Osteocyte (in vitro differentiated cells): ENCODE data around the gene ARAP1. TPM values are rescaled to one million over a fixed set of nuclear protein-coding genes. Genes with fewer than 3 reads are reported as not detected.

Experiments
- DNase-seq: peaks from one replicate; pipeline ENCODE4 v3.0.0; 2021; ENCODE audit warnings: mixed read lengths; ENCODE audit not compliant: unreplicated experiment; ENCODE audit errors: extremely low spot score
- H3K27ac Mint-ChIP-seq: one replicate; pipeline ENCODE4 v1.8.0; 2021; ENCODE audit warnings: mild to moderate bottlenecking, mixed read lengths; ENCODE audit not compliant: unreplicated experiment
- H3K27me3 Mint-ChIP-seq: one replicate; pipeline ENCODE4 v1.8.0; 2021; ENCODE audit warnings: mixed read lengths; ENCODE audit not compliant: unreplicated experiment
- H3K36me3 Mint-ChIP-seq: one replicate; pipeline ENCODE4 v1.8.0; 2021; ENCODE audit warnings: mixed read lengths; ENCODE audit not compliant: unreplicated experiment
- H3K4me1 Mint-ChIP-seq: one replicate; pipeline ENCODE4 v1.8.0; 2021; ENCODE audit warnings: mixed read lengths; ENCODE audit not compliant: unreplicated experiment
- H3K4me3 Mint-ChIP-seq: one replicate; pipeline ENCODE4 v1.8.0; 2021; ENCODE audit warnings: mild to moderate bottlenecking, moderate library complexity, mixed read lengths; ENCODE audit not compliant: unreplicated experiment
- H3K9me3 Mint-ChIP-seq: one replicate; pipeline ENCODE4 v1.8.0; 2021; ENCODE audit warnings: mixed read lengths; ENCODE audit not compliant: unreplicated experiment
- CTCF ChIP-seq: fragments of 200-600 bp; sonication (generic); IDR thresholded peaks from 2 replicates; pipeline ENCODE4 v1.5.0; 2021; ENCODE audit warnings: antibody characterized with exemption, mild to moderate bottlenecking, moderate library complexity
- total RNA-seq: library from RNA; stranded (reverse); gene quantifications from 2 replicates; pipeline ENCODE4 v1.2.1, GENCODE V29; 2021

ARAP1 gene
- total RNA-seq, 1 donor from 2014 or later: 64.2 TPM

GRCh38 chr11:72772059-72772458 lies 19.9 kb upstream of the ARAP1 start:
- H3K4me1 Mint-ChIP-seq: peaks cover 39% of the 10 kb centered on the region
- peak overlapping the region; percentile 78 for H3K27ac Mint-ChIP-seq
- no peak overlapping the region for H3K4me3 Mint-ChIP-seq

GRCh38 chr11:72771507-72771906 lies 19.3 kb upstream of the ARAP1 start:
- Mint-ChIP-seq H3K4me3 (no peak overlapping the region), H3K4me1 (peaks cover 39% of the 10 kb centered on the region), H3K9me3 (no peaks in the 10 kb centered on the region), H3K27me3 (no peaks in the 10 kb centered on the region), H3K27ac (peak overlapping the region; percentile 31), H3K36me3 (no peaks in the 10 kb centered on the region)
- TF ChIP-seq CTCF: no peak
- DNase-seq: no peak

More at GRCh38 chr11:72772059-72772458, 19.9 kb upstream of the ARAP1 start:
- no peaks in the 10 kb centered on the region for H3K27me3 Mint-ChIP-seq
- no peak for TF ChIP-seq CTCF
- H3K9me3 Mint-ChIP-seq: no peaks in the 10 kb centered on the region
- H3K36me3 Mint-ChIP-seq: no peaks in the 10 kb centered on the region
- DNase-seq: no peak

- Mint-ChIP-seq H3K27ac (no peak overlapping the region), H3K4me1 (peaks cover 39% of the 10 kb centered on the region), H3K9me3 (no peaks in the 10 kb centered on the region), H3K36me3 (no peaks in the 10 kb centered on the region), H3K4me3 (no peak overlapping the region), H3K27me3 (no peaks in the 10 kb centered on the region)
- no peak for DNase-seq
- no peak for TF ChIP-seq CTCF
Measured at GRCh38 chr11:72770799-72771198, 18.6 kb upstream of the ARAP1 start.

- H3K27ac Mint-ChIP-seq: no peak overlapping the region
- H3K9me3 Mint-ChIP-seq: no peaks in the 10 kb centered on the region
- H3K4me1 Mint-ChIP-seq: peaks cover 39% of the 10 kb centered on the region
- H3K36me3 Mint-ChIP-seq: no peaks in the 10 kb centered on the region
- no peak overlapping the region for H3K4me3 Mint-ChIP-seq
- no peaks in the 10 kb centered on the region for H3K27me3 Mint-ChIP-seq
- no peak for TF ChIP-seq CTCF
- DNase-seq: no peak
Measured at GRCh38 chr11:72769680-72770079, 17.5 kb upstream of the ARAP1 start.

- H3K27ac Mint-ChIP-seq: no peak overlapping the region
- no peaks in the 10 kb centered on the region for H3K36me3 Mint-ChIP-seq
- no peak for TF ChIP-seq CTCF
Measured at GRCh38 chr11:72768581-72768980, 16.4 kb upstream of the ARAP1 start.

More at GRCh38 chr11:72768581-72768980, 16.4 kb upstream of the ARAP1 start:
- Mint-ChIP-seq H3K4me3 (no peak overlapping the region), H3K27me3 (no peaks in the 10 kb centered on the region), H3K4me1 (peaks cover 33% of the 10 kb centered on the region), H3K9me3 (no peaks in the 10 kb centered on the region)
- DNase-seq: no peak
